HEK293 (cell line): Measurements from ENCODE around the gene HIRIP3.
"Not testable (repeated sequence)": the region's sequence is repeated elsewhere in the genome, so short reads cannot be mapped to it uniquely, and the experiment has no call there.

Experiments
- CTCF ChIP-seq: fragments of 450-650 bp; formaldehyde crosslinking; IDR thresholded peaks from 2 replicates; pipeline ENCODE4 v1.5.1; 2016; ENCODE audit warnings: missing biosample characterization, missing genetic modification characterization
- GLI2 ChIP-seq: fragments of 450-650 bp; formaldehyde crosslinking; IDR thresholded peaks from 2 replicates; pipeline ENCODE4; 2017; ENCODE audit warnings: missing biosample characterization, missing genetic modification characterization, low read depth, borderline replicate concordance
- SALL2 ChIP-seq: fragments of 450-650 bp; formaldehyde crosslinking; IDR thresholded peaks from 2 replicates; pipeline ENCODE4 v1.5.0; 2017; ENCODE audit warnings: missing biosample characterization, mild to moderate bottlenecking, missing genetic modification characterization, borderline replicate concordance
- SP2 ChIP-seq: fragments of 450-650 bp; formaldehyde crosslinking; IDR thresholded peaks from 2 replicates; pipeline ENCODE4 v1.5.1; 2016; ENCODE audit warnings: missing biosample characterization, missing genetic modification characterization
- ZFP37 ChIP-seq: fragments of 450-650 bp; formaldehyde crosslinking; IDR thresholded peaks from 2 replicates; pipeline ENCODE4 v1.5.1; 2016; ENCODE audit warnings: missing biosample characterization, missing genetic modification characterization
- ZFP41 ChIP-seq: fragments of 450-650 bp; formaldehyde crosslinking; IDR thresholded peaks from 2 replicates; pipeline ENCODE4 v1.5.1; 2016; ENCODE audit warnings: missing biosample characterization, missing genetic modification characterization, borderline replicate concordance
- ZNF223 ChIP-seq: fragments of 450-650 bp; formaldehyde crosslinking; IDR thresholded peaks from 2 replicates; pipeline ENCODE4 v1.5.1; 2016; ENCODE audit warnings: missing biosample characterization, missing genetic modification characterization
- ZNF660 ChIP-seq: fragments of 450-650 bp; IDR thresholded peaks from 2 replicates; pipeline ENCODE4 v1.5.1; 2018; ENCODE audit warnings: missing biosample characterization, mild to moderate bottlenecking, missing genetic modification characterization
- ZNF707 ChIP-seq: fragments of 450-650 bp; formaldehyde crosslinking; IDR thresholded peaks from 2 replicates; pipeline ENCODE4 v1.5.1; 2016; ENCODE audit warnings: missing biosample characterization, missing genetic modification characterization
- ZNF76 ChIP-seq: fragments of 450-650 bp; formaldehyde crosslinking; IDR thresholded peaks from 2 replicates; pipeline ENCODE4; 2016; ENCODE audit warnings: low read depth, missing biosample characterization, missing genetic modification characterization, borderline replicate concordance
- ZNF768 ChIP-seq: fragments of 450-650 bp; formaldehyde crosslinking; IDR thresholded peaks from 2 replicates; pipeline ENCODE4 v1.5.1; 2018; ENCODE audit warnings: missing biosample characterization, mild to moderate bottlenecking, missing genetic modification characterization
- TF ChIP-seq, protein P1 (sequence below): fragments of 450-650 bp; formaldehyde crosslinking; conservative IDR thresholded peaks from 2 replicates; pipeline ENCODE4 v1.5.1; 2016; ENCODE audit warnings: low read depth, missing biosample characterization, missing genetic modification characterization
- TF ChIP-seq, protein P2 (sequence below): fragments of 450-650 bp; formaldehyde crosslinking; IDR thresholded peaks from 2 replicates; pipeline ENCODE4 v1.5.1; 2016; ENCODE audit warnings: missing biosample characterization, missing genetic modification characterization

- TF ChIP-seq, protein P1, sequence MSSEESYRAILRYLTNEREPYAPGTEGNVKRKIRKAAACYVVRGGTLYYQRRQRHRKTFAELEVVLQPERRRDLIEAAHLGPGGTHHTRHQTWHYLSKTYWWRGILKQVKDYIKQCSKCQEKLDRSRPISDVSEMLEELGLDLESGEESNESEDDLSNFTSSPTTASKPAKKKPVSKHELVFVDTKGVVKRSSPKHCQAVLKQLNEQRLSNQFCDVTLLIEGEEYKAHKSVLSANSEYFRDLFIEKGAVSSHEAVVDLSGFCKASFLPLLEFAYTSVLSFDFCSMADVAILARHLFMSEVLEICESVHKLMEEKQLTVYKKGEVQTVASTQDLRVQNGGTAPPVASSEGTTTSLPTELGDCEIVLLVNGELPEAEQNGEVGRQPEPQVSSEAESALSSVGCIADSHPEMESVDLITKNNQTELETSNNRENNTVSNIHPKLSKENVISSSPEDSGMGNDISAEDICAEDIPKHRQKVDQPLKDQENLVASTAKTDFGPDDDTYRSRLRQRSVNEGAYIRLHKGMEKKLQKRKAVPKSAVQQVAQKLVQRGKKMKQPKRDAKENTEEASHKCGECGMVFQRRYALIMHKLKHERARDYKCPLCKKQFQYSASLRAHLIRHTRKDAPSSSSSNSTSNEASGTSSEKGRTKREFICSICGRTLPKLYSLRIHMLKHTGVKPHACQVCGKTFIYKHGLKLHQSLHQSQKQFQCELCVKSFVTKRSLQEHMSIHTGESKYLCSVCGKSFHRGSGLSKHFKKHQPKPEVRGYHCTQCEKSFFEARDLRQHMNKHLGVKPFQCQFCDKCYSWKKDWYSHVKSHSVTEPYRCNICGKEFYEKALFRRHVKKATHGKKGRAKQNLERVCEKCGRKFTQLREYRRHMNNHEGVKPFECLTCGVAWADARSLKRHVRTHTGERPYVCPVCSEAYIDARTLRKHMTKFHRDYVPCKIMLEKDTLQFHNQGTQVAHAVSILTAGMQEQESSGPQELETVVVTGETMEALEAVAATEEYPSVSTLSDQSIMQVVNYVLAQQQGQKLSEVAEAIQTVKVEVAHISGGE = not testable (repeated sequence)
- TF ChIP-seq CTCF (tag by site-specific recombination); GLI2 (tag by site-specific recombination); ZNF707 (tag by site-specific recombination); ZNF223 (tag by site-specific recombination); ZNF768; SALL2 (tag by site-specific recombination); SP2 (tag by site-specific recombination); ZNF76 (tag by site-specific recombination); ZNF660 (tag by site-specific recombination); ZFP41 (tag by site-specific recombination); ZFP37 (tag by site-specific recombination): not testable (repeated sequence)
- TF ChIP-seq, protein P2, sequence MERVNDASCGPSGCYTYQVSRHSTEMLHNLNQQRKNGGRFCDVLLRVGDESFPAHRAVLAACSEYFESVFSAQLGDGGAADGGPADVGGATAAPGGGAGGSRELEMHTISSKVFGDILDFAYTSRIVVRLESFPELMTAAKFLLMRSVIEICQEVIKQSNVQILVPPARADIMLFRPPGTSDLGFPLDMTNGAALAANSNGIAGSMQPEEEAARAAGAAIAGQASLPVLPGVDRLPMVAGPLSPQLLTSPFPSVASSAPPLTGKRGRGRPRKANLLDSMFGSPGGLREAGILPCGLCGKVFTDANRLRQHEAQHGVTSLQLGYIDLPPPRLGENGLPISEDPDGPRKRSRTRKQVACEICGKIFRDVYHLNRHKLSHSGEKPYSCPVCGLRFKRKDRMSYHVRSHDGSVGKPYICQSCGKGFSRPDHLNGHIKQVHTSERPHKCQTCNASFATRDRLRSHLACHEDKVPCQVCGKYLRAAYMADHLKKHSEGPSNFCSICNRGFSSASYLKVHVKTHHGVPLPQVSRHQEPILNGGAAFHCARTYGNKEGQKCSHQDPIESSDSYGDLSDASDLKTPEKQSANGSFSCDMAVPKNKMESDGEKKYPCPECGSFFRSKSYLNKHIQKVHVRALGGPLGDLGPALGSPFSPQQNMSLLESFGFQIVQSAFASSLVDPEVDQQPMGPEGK (tag by site-specific recombination) = not testable (repeated sequence)
These were observed 17.2 kb upstream of the HIRIP3 start for GRCh38 chr16:30012598-30012997.
